Measurements from ENCODE around the gene PRICKLE3. TPM values are rescaled to one million over a fixed set of nuclear protein-coding genes. Genes with fewer than 3 reads are reported as not detected.

Gene PRICKLE3
- total RNA-seq, 1 donor from 2014 or later = 9.7 TPM

- TF ChIP-seq CTCF (IDR thresholded peaks at IDR 0.05; ENCODE audit: borderline replicate concordance) = no peak
- Histone ChIP-seq H3K36me3 (no peaks in the 10 kb centered on the region), H3K27me3 (ENCODE audit: low read depth) (no peaks in the 10 kb centered on the region), H3K4me3 (no peak overlapping the region), H3K4me1 (no peaks in the 10 kb centered on the region), H3K9me3 (replicated peaks) (no peaks in the 10 kb centered on the region), H3K27ac (replicated peaks) (no peak overlapping the region)
- DNase-seq = no peak
- intact Hi-C loops (cut with micrococcal nuclease) = no loop called here
These were observed 26.7 kb upstream of the PRICKLE3 start for GRCh38 chrX:49212861-49213260.

GRCh38 chrX:49212209-49212608 lies 26.0 kb upstream of the PRICKLE3 start:
- intact Hi-C loops (cut with micrococcal nuclease) = no loop called here
- no peaks in the 10 kb centered on the region for H3K9me3 ChIP-seq (replicated peaks)
- no peaks in the 10 kb centered on the region for H3K4me1 ChIP-seq
- H3K27ac ChIP-seq (replicated peaks) = no peak overlapping the region
- H3K4me3 ChIP-seq = no peak overlapping the region
- no peaks in the 10 kb centered on the region for H3K27me3 ChIP-seq (ENCODE audit: low read depth)
- DNase-seq = no peak
- H3K36me3 ChIP-seq = no peaks in the 10 kb centered on the region
- no peak for TF ChIP-seq CTCF (IDR thresholded peaks at IDR 0.05; ENCODE audit: borderline replicate concordance)

- TF ChIP-seq CTCF (IDR thresholded peaks at IDR 0.05; ENCODE audit: borderline replicate concordance) = no peak
- no peaks in the 10 kb centered on the region for H3K4me1 ChIP-seq
- H3K4me3 ChIP-seq = no peak overlapping the region
- DNase-seq = no peak
- no peaks in the 10 kb centered on the region for H3K9me3 ChIP-seq (replicated peaks)
- no peak overlapping the region for H3K27ac ChIP-seq (replicated peaks)
- no peaks in the 10 kb centered on the region for H3K36me3 ChIP-seq
- intact Hi-C loops (cut with micrococcal nuclease) = no loop called here
- H3K27me3 ChIP-seq (ENCODE audit: low read depth) = no peaks in the 10 kb centered on the region
These were observed 24.9 kb upstream of the PRICKLE3 start for GRCh38 chrX:49211074-49211473.

DNA sequence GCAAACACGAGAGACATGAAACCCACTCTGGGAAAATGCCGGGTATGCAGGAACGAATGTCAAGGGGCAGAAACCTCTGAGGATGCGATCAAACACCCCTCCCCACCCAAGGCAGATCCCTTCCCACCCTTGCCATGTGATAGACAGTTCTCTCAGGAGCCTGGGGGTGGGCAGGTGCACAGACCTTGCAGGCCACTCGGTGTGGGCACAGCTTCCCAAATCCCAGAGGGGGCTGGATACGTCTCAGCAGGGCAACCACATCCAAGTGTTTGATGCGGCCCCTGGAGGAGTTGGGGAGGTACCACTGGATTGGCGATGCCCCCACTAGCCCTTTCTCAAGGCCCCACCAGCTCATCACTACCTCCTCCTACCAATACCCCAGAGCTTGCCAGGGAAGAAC lies 24.2 kb upstream of the PRICKLE3 start:
- H3K9me3 ChIP-seq (replicated peaks) = no peaks in the 10 kb centered on the region
- intact Hi-C loops (cut with micrococcal nuclease) = no loop called here
- no peak for TF ChIP-seq CTCF (IDR thresholded peaks at IDR 0.05; ENCODE audit: borderline replicate concordance)
- no peaks in the 10 kb centered on the region for H3K36me3 ChIP-seq
- no peak for DNase-seq
- H3K4me1 ChIP-seq = no peaks in the 10 kb centered on the region
- H3K27me3 ChIP-seq (ENCODE audit: low read depth) = no peaks in the 10 kb centered on the region
- no peak overlapping the region for H3K4me3 ChIP-seq
- no peak overlapping the region for H3K27ac ChIP-seq (replicated peaks)

DNA sequence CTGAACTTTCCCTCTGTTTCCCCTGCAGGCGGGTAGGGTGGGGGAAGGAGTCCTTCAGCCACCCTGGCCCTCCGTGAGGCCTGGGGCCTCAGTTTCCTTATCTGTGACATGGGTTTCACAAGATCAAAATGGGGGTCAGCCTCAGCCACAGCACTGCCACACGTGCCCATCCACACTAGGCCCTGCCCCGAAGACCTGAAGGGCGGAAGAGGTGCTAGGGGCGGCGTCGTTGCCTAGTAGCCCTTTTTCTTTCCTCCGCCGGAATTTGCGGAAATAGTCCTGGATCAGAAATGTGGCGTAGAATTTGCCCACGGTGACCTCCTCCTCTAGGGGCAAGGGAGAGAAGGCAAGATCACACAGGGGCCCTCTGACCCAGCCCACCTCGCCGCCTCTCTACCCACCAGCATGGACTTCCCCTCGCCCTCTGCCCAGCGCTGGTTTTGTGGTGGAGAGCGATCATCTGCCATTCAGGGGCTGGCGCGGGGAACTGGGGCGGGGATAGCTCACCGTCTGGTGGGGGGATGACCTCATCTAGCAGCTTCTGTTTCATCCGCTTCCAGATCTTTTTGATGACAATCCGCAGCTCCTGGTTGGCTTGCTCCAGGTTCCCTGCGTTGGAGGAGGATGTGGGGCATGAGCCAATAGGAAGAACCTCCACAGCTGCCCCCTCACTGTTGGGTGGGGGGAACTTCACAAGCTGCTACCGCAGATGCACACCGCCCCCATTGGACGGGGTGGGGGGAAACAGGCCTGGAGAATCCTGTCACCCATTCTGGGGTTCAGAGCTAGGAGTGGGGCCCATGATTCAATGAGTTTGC lies 23.5 kb upstream of the PRICKLE3 start:
- no peaks in the 10 kb centered on the region for H3K27me3 ChIP-seq (ENCODE audit: low read depth)
- intact Hi-C loops (cut with micrococcal nuclease) = no loop called here
- no peak overlapping the region for H3K27ac ChIP-seq (replicated peaks)
- no peaks in the 10 kb centered on the region for H3K36me3 ChIP-seq
- no peak for TF ChIP-seq CTCF (IDR thresholded peaks at IDR 0.05; ENCODE audit: borderline replicate concordance)
- H3K9me3 ChIP-seq (replicated peaks) = no peaks in the 10 kb centered on the region
- H3K4me3 ChIP-seq = peak overlapping the region; percentile 25
- H3K4me1 ChIP-seq = no peaks in the 10 kb centered on the region
- DNase-seq = no peak

All from left ventricle myocardium inferior (tissue), 1 donor.